ENCODE data around the gene PRKAR1B. TPM values are rescaled to one million over a fixed set of nuclear protein-coding genes. Genes with fewer than 3 reads are reported as not detected.

Gene PRKAR1B
- polyA plus RNA-seq, 1 of the 3 experiments (the other 2 are of a cell fraction) = 63.7 TPM

DNA sequence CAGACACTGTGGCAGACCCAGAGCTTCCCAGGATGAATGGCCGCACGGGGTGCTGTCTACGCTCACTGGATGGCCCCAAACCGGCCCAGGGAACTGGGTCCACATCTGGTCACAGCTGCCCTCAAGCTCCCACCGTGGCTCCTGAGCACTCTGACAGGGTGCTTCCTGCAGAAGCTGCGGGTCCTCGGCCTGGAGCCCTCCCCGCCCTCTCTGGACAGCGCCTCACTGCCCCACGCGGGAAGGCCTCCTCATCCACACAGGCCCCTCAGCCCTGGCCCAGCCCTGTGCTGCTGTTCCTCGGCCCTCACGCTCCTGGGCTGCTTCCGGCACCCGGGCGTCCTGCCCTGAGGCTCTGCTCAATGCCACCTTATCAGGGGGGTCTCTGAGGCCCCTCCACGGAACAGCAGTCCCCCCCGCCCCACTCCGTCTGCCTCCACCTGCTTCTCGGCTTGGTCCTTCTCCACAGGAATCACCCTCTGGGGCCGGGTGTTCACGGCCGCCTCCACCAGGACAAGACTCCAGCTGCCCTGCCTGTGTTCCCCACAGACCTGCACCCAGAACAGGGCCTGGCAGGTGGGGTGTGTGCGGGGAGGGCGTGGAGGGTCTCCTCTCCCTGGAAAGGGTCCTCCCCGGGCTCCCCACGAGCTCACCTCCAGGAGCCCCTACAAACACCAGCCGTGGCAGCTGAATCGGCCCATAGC, 132.0 kb downstream of the PRKAR1B start (continued):
- TF ChIP-seq YY1 (IDR thresholded peaks at IDR 0.05; ENCODE audit: low read depth) = no peak
- TF ChIP-seq TCF12 (IDR thresholded peaks at IDR 0.05) = no peak

- H2AFZ ChIP-seq (ENCODE audit: low read depth) = no peak overlapping the region
- no peak overlapping the region for H3K27ac ChIP-seq (ENCODE audit: low read depth in 2 of 2, low read length in 1 of 2)
- ChIA-PET POLR2A (no interaction called here), CTCF (interaction anchor here (1.2 kb wide), 1 partner anchor 9 kb away, joined by 4 read pairs; no protein-coding TSS in a partner anchor)
- H3K4me1 ChIP-seq (ENCODE audit: control insufficient read depth in 1 of 2, insufficient read depth in 2 of 2, low read depth in 1 of 2, low read length in 1 of 2) = no peaks in the 10 kb centered on the region
- no peaks in the 10 kb centered on the region for H3K27me3 ChIP-seq (ENCODE audit: insufficient read depth)
- DNase-seq = no peak
- TF ChIP-seq GABPA (IDR thresholded peaks at IDR 0.05; ENCODE audit: low read depth) = no peak
- TF ChIP-seq RCOR1 (IDR thresholded peaks at IDR 0.05; ENCODE audit: low read length) = no peak
- TF ChIP-seq USF2 (IDR thresholded peaks at IDR 0.05; ENCODE audit: borderline replicate concordance, low read depth, low read length) = no peak
- no peak for TF ChIP-seq RXRA (IDR thresholded peaks at IDR 0.05; ENCODE audit: borderline replicate concordance, low read depth)
- no peaks in the 10 kb centered on the region for H3K9me2 ChIP-seq
- no peak overlapping the region for H3K9ac ChIP-seq
- H3K4me3 ChIP-seq (ENCODE audit: low read depth in 2 of 2, low read length in 1 of 2) = no peak overlapping the region
- H3F3A ChIP-seq (replicated peaks; ENCODE audit: insufficient read depth) = no peaks in the 10 kb centered on the region
- no peaks in the 10 kb centered on the region for H4K20me1 ChIP-seq (ENCODE audit: insufficient read depth)
- H3K79me2 ChIP-seq (ENCODE audit: insufficient read depth) = no peaks in the 10 kb centered on the region
- peaks cover 5 to 12% of the 10 kb centered on the region in 2 experiments for H3K36me3 ChIP-seq (replicated peaks in 1 of 2; ENCODE audit: control insufficient read depth in 1 of 2, insufficient read depth in 2 of 2, low read length in 1 of 2)
- no peak overlapping the region for H3K4me2 ChIP-seq
- no peaks in the 10 kb centered on the region for H3K9me3 ChIP-seq
- 94% methylated on average over 13 of the region's 16 CpGs for whole genome bisulfite sequencing (ENCODE audit: low lambda C conversion rate)
Measured at GRCh38 chr7:594212-594913, 132.7 kb downstream of the PRKAR1B start.

GRCh38 chr7:593324-594115, 133.6 kb downstream of the PRKAR1B start:
- Histone ChIP-seq H3K79me2 (ENCODE audit: insufficient read depth) (no peaks in the 10 kb centered on the region), H3K27me3 (ENCODE audit: insufficient read depth) (no peaks in the 10 kb centered on the region), H3K4me2 (no peak overlapping the region), H3K9me2 (no peaks in the 10 kb centered on the region), H2AFZ (ENCODE audit: low read depth) (no peak overlapping the region), H3F3A (replicated peaks; ENCODE audit: insufficient read depth) (no peaks in the 10 kb centered on the region), H3K4me1 (ENCODE audit: control insufficient read depth in 1 of 2, insufficient read depth in 2 of 2, low read depth in 1 of 2, low read length in 1 of 2) (no peaks in the 10 kb centered on the region), H3K4me3 (ENCODE audit: low read depth in 2 of 2, low read length in 1 of 2) (no peak overlapping the region), H3K9me3 (no peaks in the 10 kb centered on the region), H3K27ac (ENCODE audit: low read depth in 2 of 2, low read length in 1 of 2) (no peak overlapping the region), H4K20me1 (ENCODE audit: insufficient read depth) (no peaks in the 10 kb centered on the region), H3K9ac (no peak overlapping the region), H3K36me3 (replicated peaks in 1 of 2; ENCODE audit: control insufficient read depth in 1 of 2, insufficient read depth in 2 of 2, low read length in 1 of 2) (peaks cover 10 to 12% of the 10 kb centered on the region in 2 experiments)
- CTCF ChIA-PET = interaction anchor here (1.2 kb wide), 1 partner anchor 8 kb away, joined by 4 read pairs; no protein-coding TSS in a partner anchor
- POLR2A ChIA-PET = no interaction called here
- 95% methylated on average over 33 of the region's 34 CpGs for WGBS (ENCODE audit: low lambda C conversion rate)
- DNase-seq = no peak
- TF ChIP-seq, protein P1, sequence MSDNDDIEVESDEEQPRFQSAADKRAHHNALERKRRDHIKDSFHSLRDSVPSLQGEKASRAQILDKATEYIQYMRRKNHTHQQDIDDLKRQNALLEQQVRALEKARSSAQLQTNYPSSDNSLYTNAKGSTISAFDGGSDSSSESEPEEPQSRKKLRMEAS (IDR thresholded peaks at IDR 0.05; ENCODE audit: low read depth) = no peak
- TF ChIP-seq EZH2phosphoT487 (IDR thresholded peaks at IDR 0.05; ENCODE audit: borderline replicate concordance, low read depth) (no peak), NRF1 (IDR thresholded peaks at IDR 0.05; ENCODE audit: low read depth, low read length) (no peak), CHD2 (IDR thresholded peaks at IDR 0.05; ENCODE audit: low read length, partially characterized antibody) (no peak)
